Activated naive CD4-positive, alpha-beta T cell treated with anti-CD3 and anti-CD28 coated beads, Interleukin-2, amount 50 U/mL, for 72 hours (primary cell): ENCODE measurements around the gene TENT5A. TPM values are rescaled to one million over a fixed set of nuclear protein-coding genes. Genes with fewer than 3 reads are reported as not detected.
A peak's percentile ranks its signal among the peaks of the same experiment; 100 is the strongest.

Experiments
- ATAC-seq, 2 donors: fragments of 150-1000 bp; cut with Tn5 transposase; 2 replicates each; pipeline ENCODE4 v1.10.0; 2021; ENCODE audit warnings: mild to moderate bottlenecking in 2 of 2, moderate library complexity in 2 of 2
- DNase-seq, 2 donors: peaks; one replicate each; pipeline ENCODE4 v3.0.0; 2021 to 2022; ENCODE audit warnings: low spot score in 2 of 2
- H3K27ac Mint-ChIP-seq, 2 donors: one replicate each; pipeline ENCODE4 v1.8.0; 2022; ENCODE audit warnings: mild to moderate bottlenecking in 2 of 2, mixed read lengths in 2 of 2
- H3K36me3 Mint-ChIP-seq, 2 donors: one replicate each; pipeline ENCODE4 v1.8.0; 2022; ENCODE audit warnings: mixed read lengths in 2 of 2
- H3K9me3 Mint-ChIP-seq, 2 donors: one replicate each; pipeline ENCODE4 v1.8.0; 2022; ENCODE audit warnings: mixed read lengths in 2 of 2
- total RNA-seq, 2 donors: library from RNA; stranded (reverse); gene quantifications; one replicate each; pipeline ENCODE4 v1.2.3, GENCODE V29; 2022

The TENT5A gene
- 1 to 10 TPM in 1 of 2 donors, under 1 TPM in 1; 0.41 to 1.8 TPM for total RNA-seq

- peak; percentile 83 to 84 for ATAC-seq
- Mint-ChIP-seq H3K27ac (peak within 1 kb of the TSS; percentile 87 to 92), H3K36me3 (peaks cover 0 to 18% of the 10 kb centered on the region in 2 donors), H3K9me3 (no peaks in the 10 kb centered on the region)
- DNase-seq: peak; percentile 78 to 87
Observed at GRCh38 chr6:81752084-81752920, at the start of gene TENT5A. TSS of gene TENT5A (minus strand) at chr6:81752681. CDS start at chr6:81752141, 540 bp downstream.

GRCh38 chr6:81801489-81801888, 49.0 kb upstream of the TENT5A start:
- H3K9me3 Mint-ChIP-seq: no peaks in the 10 kb centered on the region
- ATAC-seq (no peak), DNase-seq (no peak)
- H3K36me3 Mint-ChIP-seq: no peaks in the 10 kb centered on the region
- H3K27ac Mint-ChIP-seq: no peak overlapping the region

DNA sequence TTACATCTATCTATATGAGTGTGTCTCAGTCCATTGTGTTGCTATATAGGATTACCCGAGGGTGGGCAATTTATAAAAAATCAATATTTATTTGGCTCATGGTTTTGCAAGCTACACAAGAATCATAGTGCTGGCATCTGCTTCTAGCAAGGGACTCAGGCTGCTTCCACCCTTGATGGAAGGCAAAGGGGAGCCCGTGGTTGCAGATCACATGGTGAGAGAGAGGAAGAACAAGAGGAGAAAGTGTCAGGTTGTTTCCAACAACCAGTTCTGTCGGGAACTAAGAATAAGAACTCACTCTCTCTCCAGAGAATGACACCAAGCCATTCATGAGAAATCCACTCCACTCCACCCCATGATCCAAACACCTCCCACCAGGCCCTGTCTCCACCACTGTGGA, 48.2 kb upstream of the TENT5A start:
- DNase-seq (no peak), ATAC-seq (no peak)
- Mint-ChIP-seq H3K9me3 (no peaks in the 10 kb centered on the region), H3K36me3 (no peaks in the 10 kb centered on the region), H3K27ac (no peak overlapping the region)

DNA sequence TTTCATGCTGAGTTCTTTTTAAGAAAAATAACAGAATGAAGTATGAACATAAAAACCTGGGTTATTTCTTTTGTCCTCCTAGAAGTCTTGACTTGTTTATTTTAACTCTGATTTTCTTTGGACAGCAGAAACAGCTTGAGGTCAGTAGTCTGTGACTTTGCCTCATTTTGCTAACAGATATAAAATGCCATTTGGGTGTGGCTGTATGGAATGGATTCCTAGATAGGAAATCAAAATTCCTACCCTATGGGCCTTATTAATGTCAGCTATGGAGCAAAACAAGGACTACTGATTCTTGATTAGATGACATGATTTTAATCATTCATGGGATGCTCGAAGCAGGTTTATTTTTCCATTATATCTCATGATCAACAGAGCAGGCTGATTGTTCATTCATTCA, 46.8 kb upstream of the TENT5A start:
- ATAC-seq: no peak
- DNase-seq: no peak
- H3K9me3 Mint-ChIP-seq: no peaks in the 10 kb centered on the region
- no peaks in the 10 kb centered on the region for H3K36me3 Mint-ChIP-seq
- H3K27ac Mint-ChIP-seq: no peak overlapping the region

DNA sequence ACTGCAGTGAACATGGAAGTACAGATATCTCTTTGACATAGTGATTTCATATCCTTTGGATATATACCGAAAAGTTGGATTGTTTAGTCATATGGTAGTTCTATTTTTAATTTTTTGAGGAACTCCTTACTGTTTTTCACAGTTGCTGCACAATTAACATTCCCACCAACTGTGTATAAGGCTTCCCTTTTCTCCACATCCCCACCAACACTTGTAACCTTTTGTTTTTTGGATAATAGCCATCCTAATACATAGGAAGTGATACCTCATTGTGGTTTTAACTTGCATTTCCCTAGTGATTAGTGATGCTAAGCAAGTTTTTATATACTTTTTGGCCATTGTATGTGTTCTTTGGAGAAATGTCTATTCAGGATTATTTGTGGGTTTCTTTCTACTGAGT, 45.1 kb upstream of the TENT5A start:
- DNase-seq: no peak
- ATAC-seq: no peak
- H3K27ac Mint-ChIP-seq: no peak overlapping the region

GRCh38 chr6:81795890-81796289, 43.4 kb upstream of the TENT5A start:
- ATAC-seq: no peak
- no peaks in the 10 kb centered on the region for H3K9me3 Mint-ChIP-seq
- H3K27ac Mint-ChIP-seq: no peak overlapping the region
- no peak for DNase-seq
- no peaks in the 10 kb centered on the region for H3K36me3 Mint-ChIP-seq

More for the DNA sequence above, 45.1 kb upstream of the TENT5A start:
- Mint-ChIP-seq H3K9me3 (no peaks in the 10 kb centered on the region), H3K36me3 (no peaks in the 10 kb centered on the region)

- DNase-seq (no peak), ATAC-seq (no peak)
- no peaks in the 10 kb centered on the region for H3K9me3 Mint-ChIP-seq
- no peak overlapping the region for H3K27ac Mint-ChIP-seq
- no peaks in the 10 kb centered on the region for H3K36me3 Mint-ChIP-seq
Observed at GRCh38 chr6:81793821-81794475, 41.5 kb upstream of the TENT5A start.

- ATAC-seq (no peak), DNase-seq (no peak)
- H3K27ac Mint-ChIP-seq: no peak overlapping the region
- no peaks in the 10 kb centered on the region for H3K36me3 Mint-ChIP-seq
- no peaks in the 10 kb centered on the region for H3K9me3 Mint-ChIP-seq
Observed at GRCh38 chr6:81792826-81793225, 40.3 kb upstream of the TENT5A start.

DNA sequence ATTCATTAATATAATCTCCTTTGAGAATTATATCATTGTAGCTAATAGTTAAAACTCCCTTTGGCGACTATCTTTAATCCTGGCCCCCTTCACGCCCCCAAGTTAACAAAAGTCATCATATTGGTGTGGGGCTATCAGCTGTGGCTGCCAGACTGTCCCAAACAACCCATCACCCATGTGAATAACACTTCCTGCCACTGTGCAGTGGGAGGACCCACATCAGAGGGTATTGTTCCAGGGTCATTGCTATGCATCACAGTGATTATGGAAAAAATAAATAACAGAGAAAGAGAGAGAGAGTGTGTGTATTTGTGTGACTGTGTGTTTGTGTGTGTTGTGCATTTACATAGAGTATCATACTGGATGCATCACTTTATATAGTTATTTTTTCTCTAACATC, 39.3 kb upstream of the TENT5A start:
- no peak overlapping the region for H3K27ac Mint-ChIP-seq
- H3K9me3 Mint-ChIP-seq: no peaks in the 10 kb centered on the region
- no peak for DNase-seq
- no peaks in the 10 kb centered on the region for H3K36me3 Mint-ChIP-seq
- peak in 1 of 2 donors; percentile 32 for ATAC-seq

DNA sequence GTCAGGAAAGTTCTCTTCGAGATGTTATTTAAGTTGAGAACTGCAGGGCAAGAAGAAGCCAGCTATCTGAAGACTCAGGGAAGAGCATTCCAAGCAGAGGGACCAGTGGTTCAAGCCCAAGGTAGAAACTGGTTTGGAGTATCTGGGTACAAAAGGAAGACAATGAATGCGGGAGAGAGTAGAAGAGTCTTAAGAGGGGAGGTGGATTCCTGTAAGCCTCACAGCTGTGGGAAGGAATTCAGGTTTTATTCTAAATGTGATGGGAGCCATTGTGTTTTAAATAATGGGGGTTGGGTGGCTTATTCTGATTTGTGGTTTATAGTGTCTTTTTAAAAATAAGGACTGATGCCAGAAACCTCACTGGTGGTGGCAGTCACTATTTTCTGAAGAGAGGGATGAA, 37.6 kb upstream of the TENT5A start:
- no peak for ATAC-seq
- H3K27ac Mint-ChIP-seq: no peak overlapping the region
- no peaks in the 10 kb centered on the region for H3K36me3 Mint-ChIP-seq
- H3K9me3 Mint-ChIP-seq: no peaks in the 10 kb centered on the region
- no peak for DNase-seq

- no peaks in the 10 kb centered on the region for H3K36me3 Mint-ChIP-seq
- no peaks in the 10 kb centered on the region for H3K9me3 Mint-ChIP-seq
- DNase-seq (no peak), ATAC-seq (no peak)
- H3K27ac Mint-ChIP-seq: no peak overlapping the region
Observed at GRCh38 chr6:81789291-81789690, 36.8 kb upstream of the TENT5A start.

- Mint-ChIP-seq H3K36me3 (no peaks in the 10 kb centered on the region), H3K9me3 (no peaks in the 10 kb centered on the region), H3K27ac (no peak overlapping the region)
- DNase-seq (no peak), ATAC-seq (no peak)
Observed at GRCh38 chr6:81788748-81789147, 36.3 kb upstream of the TENT5A start.

GRCh38 chr6:81787313-81788068, 35.0 kb upstream of the TENT5A start:
- Mint-ChIP-seq H3K27ac (no peak overlapping the region), H3K36me3 (no peaks in the 10 kb centered on the region), H3K9me3 (peaks cover 0 to under 1% of the 10 kb centered on the region in 2 donors)
- DNase-seq (no peak), ATAC-seq (no peak)

GRCh38 chr6:81786150-81786549, 33.7 kb upstream of the TENT5A start:
- peaks cover 6 to 7% of the 10 kb centered on the region in 2 donors for H3K9me3 Mint-ChIP-seq
- ATAC-seq: no peak
- no peak overlapping the region for H3K27ac Mint-ChIP-seq
- DNase-seq: no peak
- no peaks in the 10 kb centered on the region for H3K36me3 Mint-ChIP-seq

DNA sequence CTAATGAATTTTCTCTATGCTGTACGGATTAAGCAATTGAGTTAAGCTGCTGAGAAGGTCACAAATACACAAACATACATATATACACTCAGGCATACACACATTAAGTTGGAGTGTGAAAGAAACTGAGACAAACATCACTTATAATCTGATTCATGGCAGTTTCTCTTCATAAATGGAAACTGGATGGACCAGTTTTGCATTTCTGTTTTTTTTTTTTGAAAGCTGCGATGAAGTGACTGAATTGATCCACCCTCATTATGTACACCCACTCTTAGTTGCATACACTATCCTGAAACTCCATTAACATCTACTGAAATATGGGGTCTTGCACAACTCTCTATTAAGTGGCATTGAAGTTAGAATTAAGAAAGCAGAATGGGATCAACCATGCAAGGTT, 32.9 kb upstream of the TENT5A start:
- Mint-ChIP-seq H3K9me3 (peaks cover 6 to 7% of the 10 kb centered on the region in 2 donors), H3K36me3 (no peaks in the 10 kb centered on the region), H3K27ac (no peak overlapping the region)
- ATAC-seq (no peak), DNase-seq (no peak)

DNA sequence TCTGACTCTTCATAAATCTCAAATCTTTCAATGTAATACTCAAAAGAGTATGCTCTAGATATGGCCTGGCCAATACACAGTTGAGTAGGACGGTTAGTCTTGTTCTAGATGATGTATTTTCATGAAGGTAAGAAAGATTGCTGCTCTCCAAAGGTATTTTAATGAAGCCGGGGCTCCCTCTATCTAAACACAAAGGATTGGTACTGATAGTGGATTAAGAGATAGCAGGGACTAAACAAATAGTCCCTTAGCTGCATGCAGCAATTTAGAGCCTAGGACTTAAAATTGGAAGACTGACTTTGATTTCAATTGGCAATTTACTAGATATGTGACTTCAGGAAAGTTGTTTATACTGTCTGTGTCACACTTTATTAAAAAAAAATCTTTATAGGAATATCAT, 31.4 kb upstream of the TENT5A start:
- Mint-ChIP-seq H3K36me3 (no peaks in the 10 kb centered on the region), H3K27ac (no peak overlapping the region), H3K9me3 (peaks cover 6 to 7% of the 10 kb centered on the region in 2 donors)
- DNase-seq (no peak), ATAC-seq (no peak)

- no peak overlapping the region for H3K27ac Mint-ChIP-seq
- no peak for DNase-seq
- peaks cover 6 to 7% of the 10 kb centered on the region in 2 donors for H3K9me3 Mint-ChIP-seq
Observed at GRCh38 chr6:81781624-81782023, 29.1 kb upstream of the TENT5A start.

More at GRCh38 chr6:81781624-81782023, 29.1 kb upstream of the TENT5A start:
- no peaks in the 10 kb centered on the region for H3K36me3 Mint-ChIP-seq
- no peak for ATAC-seq
